GM12878 (cell line): ENCODE measurements around the gene PRIM1. TPM values are rescaled to one million over a fixed set of nuclear protein-coding genes. Genes with fewer than 3 reads are reported as not detected.
"Not testable (repeated sequence)": the region's sequence is repeated elsewhere in the genome, so short reads cannot be mapped to it uniquely, and the experiment has no call there.

ENCODE experiments used
- ATAC-seq: fragments of 200-7000 bp; cut with Tn5 transposase; 3 replicates; pipeline ENCODE4 v1.9.1; 2020; ENCODE audit warnings: mild to moderate bottlenecking, moderate library complexity
- BruUV-seq: library from RNA; stranded (reverse); fragments of 400-500 nt; replicated peaks from 2 replicates; lab custom pipeline; 2021; lab: Mats Ljungman, UMichigan
- CTCF ChIA-PET: fragments of 300-600 bp; sonication (Branson Sonifier 250); formaldehyde crosslinking; extraction: SDS; loops from one replicate; lab custom pipeline; 2021; ENCODE audit warnings: inconsistent platforms; lab: Yijun Ruan, JAX
- POLR2A ChIA-PET: fragments of 350-600 bp; formaldehyde crosslinking; extraction: SDS; loops from one replicate; lab custom pipeline; 2021; ENCODE audit warnings: inconsistent platforms; lab: Charles Lee
- RAD21 ChIA-PET: fragments of 300-600 bp; sonication (Branson Sonifier 250); formaldehyde crosslinking; loops from one replicate; lab custom pipeline; 2023; ENCODE audit warnings: antibody characterized with exemption; ENCODE audit not compliant: unreplicated experiment; lab: Charles Lee
- SMC1A ChIA-PET: fragments of 300-600 bp; sonication (Branson Sonifier 250); formaldehyde crosslinking; loops from one replicate; lab custom pipeline; 2023; ENCODE audit not compliant: unreplicated experiment, uncharacterized antibody; lab: Charles Lee
- DNase-seq: peaks from one replicate; pipeline ENCODE4 v3.0.0-alpha.2; 2011; ENCODE audit warnings: low read depth, low spot score
- FAIRE-seq: peaks from 3 replicates; lab custom pipeline; 2011; peaks lifted over from hg19 to GRCh38; lab: Jason Lieb, UNC
- H2AFZ ChIP-seq: 2 replicates; pipeline ENCODE4 v1.6.0; 2011; ENCODE audit warnings: low read depth, low read length, control low read depth; ENCODE audit not compliant: control insufficient read depth
- H3K27ac ChIP-seq: 2 replicates; pipeline ENCODE4 v1.5.1; 2011; ENCODE audit warnings: control low read depth; ENCODE audit not compliant: control insufficient read depth, insufficient read depth
- H3K27me3 ChIP-seq, 2 experiments: replicated peaks in 1 of 2; 2 replicates each; pipeline versions ENCODE4 v1.6.0 to v1.6.1; 2011; ENCODE audit warnings: low read length in 1 of 2; ENCODE audit not compliant: control insufficient read depth in 2 of 2, insufficient read depth in 2 of 2
- H3K36me3 ChIP-seq, 2 experiments: 2 replicates each; pipeline ENCODE4 v1.5.1; 2011; ENCODE audit warnings: low read length in 1 of 2; ENCODE audit not compliant: control insufficient read depth in 2 of 2, insufficient read depth in 2 of 2
- H3K4me1 ChIP-seq: 2 replicates; pipeline ENCODE4 v1.6.1; 2011; ENCODE audit warnings: mild to moderate bottlenecking, low read length, moderate library complexity, mixed read lengths; ENCODE audit not compliant: control insufficient read depth, insufficient read depth
- H3K4me2 ChIP-seq: 2 replicates; pipeline ENCODE4 v1.6.0; 2011; ENCODE audit warnings: control low read depth; ENCODE audit not compliant: control insufficient read depth, insufficient read depth
- H3K4me3 ChIP-seq: fragments of 200-600 bp; sonication (generic); 2 replicates; pipeline ENCODE4 v1.5.1; 2016
- H3K79me2 ChIP-seq: 2 replicates; pipeline ENCODE4 v1.6.0; 2011; ENCODE audit warnings: low read length; ENCODE audit not compliant: control insufficient read depth, insufficient read depth
- H3K9ac ChIP-seq: 2 replicates; pipeline ENCODE4 v1.8.0; 2011; ENCODE audit warnings: low read length, control low read depth, mixed read lengths; ENCODE audit not compliant: control insufficient read depth, insufficient read depth
- H3K9me3 ChIP-seq: replicated peaks from 3 replicates; pipeline ENCODE4 v1.5.1; 2011; ENCODE audit warnings: mild to moderate bottlenecking, low read length; ENCODE audit not compliant: control insufficient read depth, insufficient read depth
- H4K20me1 ChIP-seq: 2 replicates; pipeline ENCODE4 v1.6.0; 2011; ENCODE audit not compliant: control insufficient read depth, insufficient read depth
- ATF7 ChIP-seq: fragments of 450-650 bp; IDR thresholded peaks from 2 replicates; pipeline ENCODE4 v1.6.1; 2016; ENCODE audit warnings: low read depth, mild to moderate bottlenecking
- CHD4 ChIP-seq: fragments of 200-600 bp; sonication (generic); IDR thresholded peaks from 2 replicates; pipeline ENCODE4 v1.6.1; 2016; ENCODE audit warnings: mild to moderate bottlenecking
- ETV6 ChIP-seq, 2 experiments: fragments of 450-650 bp in 1 of 2; IDR thresholded peaks in 1 of 2; conservative IDR thresholded peaks in 1 of 2; 2 replicates each; pipeline ENCODE4 v1.6.1; 2014; ENCODE audit warnings: antibody characterized with exemption in 1 of 2, borderline replicate concordance in 1 of 2, low read depth in 1 of 2, mild to moderate bottlenecking in 1 of 2, moderate library complexity in 1 of 2
- EZH2 ChIP-seq: IDR thresholded peaks from 2 replicates; pipeline ENCODE4 v1.6.1; 2012; ENCODE audit warnings: low read depth, mild to moderate bottlenecking, control low read depth, inconsistent platforms, low read length, borderline replicate concordance; ENCODE audit not compliant: control insufficient read depth
- PAX5 ChIP-seq: IDR thresholded peaks from 2 replicates; pipeline ENCODE4 v1.6.1; 2011; ENCODE audit warnings: low read depth, low read length, borderline replicate concordance
- PKNOX1 ChIP-seq: fragments of 450-650 bp; IDR thresholded peaks from 2 replicates; pipeline ENCODE4 v1.6.1; 2016; ENCODE audit warnings: mild to moderate bottlenecking
- SIN3A ChIP-seq: IDR thresholded peaks from 2 replicates; pipeline ENCODE4 v1.6.1; 2012; ENCODE audit warnings: low read depth, low read length, improper control_type of control experiment
- TBL1XR1 ChIP-seq: IDR thresholded peaks from 2 replicates; pipeline ENCODE4 v1.6.1; 2012; ENCODE audit warnings: low read depth, low read length, improper control_type of control experiment
- YBX1 ChIP-seq: fragments of 450-650 bp; IDR thresholded peaks from 2 replicates; pipeline ENCODE4 v1.6.1; 2016; ENCODE audit warnings: antibody characterized with exemption
- ZBTB33 ChIP-seq: fragments of 450-650 bp; IDR thresholded peaks from 2 replicates; pipeline ENCODE4 v1.6.1; 2017; ENCODE audit warnings: mild to moderate bottlenecking
- ZBTB40 ChIP-seq: fragments of 450-650 bp; IDR thresholded peaks from 2 replicates; pipeline ENCODE4 v1.6.1; 2016; ENCODE audit warnings: mild to moderate bottlenecking, moderate library complexity, borderline replicate concordance
- WGBS: methylation state at CpG from one replicate; pipeline ENCODE4 v1.1.6; 2016; ENCODE audit warnings: low lambda C conversion rate; ENCODE audit not compliant: insufficient replicate concordance, insufficient coverage; ENCODE audit errors: missing lambda C conversion rate; 5-methylcytosine and 5-hydroxymethylcytosine counted together
- in situ Hi-C: fragments of 300-500 bp; cut with MboI; formaldehyde crosslinking; loops from 9 replicates; pipeline ENCODE4 v1.14.3; 2018; ENCODE audit warnings: mixed read lengths
- intact Hi-C: fragments of 100-400 bp; cut with micrococcal nuclease; formaldehyde crosslinking; loops from one replicate; pipeline ENCODE4 v1.14.2; 2022; ENCODE audit not compliant: unreplicated experiment
- polyA plus RNA-seq, 11 experiments: library from polyadenylated mRNA; depleted of rRNA in 4 of 11; unstranded in 6 of 11; stranded (reverse) in 5 of 11; fragments of >200 nt; fragmentation: Nextera tagmentation in 4 of 11; fragmentation: Illumina TruSeq in 1 of 11; extraction: Ambion mirVana in 4 of 11; extraction: Trizol in 1 of 11; gene quantifications; 1 replicate in 1 of 11; 2 replicates in 10 of 11; pipeline versions ENCODE4 v1.2.1 to v1.2.3, GENCODE V29; 2011 to 2016; ENCODE audit warnings: inconsistent platforms in 2 of 11, missing spikeins in 2 of 11, low read depth in 1 of 11
- total RNA-seq, 4 experiments: library from RNA; depleted of rRNA in 3 of 4; stranded (reverse); fragments of >200 nt in 3 of 4; fragmentation: Illumina TruSeq in 1 of 4; extraction: Trizol in 1 of 4; gene quantifications; 2 replicates each; pipeline versions ENCODE4 v1.2.1 to v1.2.3, GENCODE V29; 2013 to 2021

PRIM1 gene
- total and polyA plus RNA-seq, 10 of the 15 experiments (the other 5 are each of a cell fraction or from before 2014, with no cell fraction given) = 27.1 to 70.6 (median 55.7) TPM

- no peak for FAIRE-seq
- TF ChIP-seq CHD4 (no peak), PAX5 (no peak), YBX1 (no peak), PKNOX1 (no peak), TBL1XR1 (no peak), ZBTB40 (no peak), ZBTB33 (no peak), SIN3A (no peak), ATF7 (no peak), EZH2 (no peak), ETV6 (conservative IDR thresholded peaks at IDR 0.05 in 1 of 2, IDR thresholded peaks at IDR 0.05 in 1 of 2; ENCODE audit: borderline replicate concordance in 1 of 2, low read depth in 1 of 2) (no peak)
- TF ChIP-seq, all 136 proteins: peak for 0
- no peak overlapping the region for H2AFZ ChIP-seq
- no TSS peak for BruUV-seq
- H3K4me3 ChIP-seq = no peak overlapping the region
- H3K79me2 ChIP-seq = no peaks in the 10 kb centered on the region
- RAD21 ChIA-PET = no interaction called here
- DNase-seq = no peak
- H3K9ac ChIP-seq = no peak overlapping the region
- no peaks in the 10 kb centered on the region for H3K36me3 ChIP-seq
- ATAC-seq = no peak
- no peaks in the 10 kb centered on the region; the same call in 2 of the 3 replicates for H3K9me3 ChIP-seq
- H3K4me1 ChIP-seq = no peaks in the 10 kb centered on the region
- no peak overlapping the region for H3K4me2 ChIP-seq
- intact Hi-C loops (no loop called here), in situ Hi-C loops (no loop called here)
- no peaks in the 10 kb centered on the region for H3K27me3 ChIP-seq
- H4K20me1 ChIP-seq = no peaks in the 10 kb centered on the region
- H3K27ac ChIP-seq = no peak overlapping the region
- CTCF ChIA-PET = no interaction called here
- SMC1A ChIA-PET = no interaction called here
- POLR2A ChIA-PET = no interaction called here
Measured at GRCh38 chr12:56800221-56800620, 48.1 kb upstream of the PRIM1 start.

- DNase-seq, H3K36me3 ChIP-seq, FAIRE-seq, H3K27ac ChIP-seq, H3K4me1 ChIP-seq, ATAC-seq, intact Hi-C loops, H2AFZ ChIP-seq, H4K20me1 ChIP-seq, H3K4me2 ChIP-seq, H3K9ac ChIP-seq, POLR2A ChIA-PET, H3K27me3 ChIP-seq, in situ Hi-C loops, H3K4me3 ChIP-seq, RAD21 ChIA-PET, H3K79me2 ChIP-seq, H3K9me3 ChIP-seq, BruUV-seq, SMC1A ChIA-PET, CTCF ChIA-PET: not testable (repeated sequence)
- 71% methylated on average over 6 of the region's 6 CpGs for WGBS
Measured at GRCh38 chr12:56799345-56799744, 47.2 kb upstream of the PRIM1 start.
